GM23248 (cell line): ENCODE results near the gene CCDC71L.

Experiments used
- EZH2 ChIP-seq: fragments of 200-600 bp; sonication (generic); IDR thresholded peaks from 2 replicates; pipeline ENCODE4 v1.6.1; 2018; ENCODE audit warnings: antibody characterized with exemption, mild to moderate bottlenecking; ENCODE audit not compliant: insufficient read depth, poor library complexity, severe bottlenecking
- EZH2phosphoT487 ChIP-seq: fragments of 200-600 bp; sonication (generic); IDR thresholded peaks from 2 replicates; pipeline ENCODE4 v1.6.1; 2018; ENCODE audit warnings: antibody characterized with exemption, moderate library complexity, mild to moderate bottlenecking, low read depth; ENCODE audit not compliant: insufficient read depth

- no peak for TF ChIP-seq EZH2phosphoT487
- no peak for TF ChIP-seq EZH2
Observed at GRCh38 chr7:106679153-106679931, 18.4 kb upstream of the CCDC71L start.
